BJ (cell line): Measurements from ENCODE around the gene MGAT4A. TPM values are rescaled to one million over a fixed set of nuclear protein-coding genes. Genes with fewer than 3 reads are reported as not detected.

Experiments
- CTCF ChIA-PET: fragments of 350-600 bp; formaldehyde crosslinking; extraction: SDS; loops from one replicate; lab custom pipeline; 2021; ENCODE audit warnings: antibody characterized with exemption, inconsistent platforms; lab: Yijun Ruan, JAX
- POLR2A ChIA-PET: fragments of 300-600 bp; sonication (Branson Sonifier 250); formaldehyde crosslinking; extraction: SDS; loops from one replicate; lab custom pipeline; 2021; ENCODE audit warnings: antibody characterized with exemption; lab: Charles Lee
- DNase-seq: peaks from one replicate; pipeline ENCODE4 v3.0.0-alpha.2; 2011; ENCODE audit warnings: low read depth
- H3K27me3 ChIP-seq: 2 replicates; pipeline ENCODE4 v1.6.0; 2011; ENCODE audit warnings: low read length; ENCODE audit not compliant: control insufficient read depth, insufficient read depth
- H3K36me3 ChIP-seq: 2 replicates; pipeline ENCODE4 v1.5.1; 2011; ENCODE audit warnings: low read length; ENCODE audit not compliant: control insufficient read depth, insufficient read depth
- H3K4me3 ChIP-seq: 2 replicates; pipeline ENCODE4 v1.5.1; 2011; ENCODE audit warnings: low read depth, mild to moderate bottlenecking, control low read depth, low read length
- polyA plus RNA-seq: library from polyadenylated mRNA; depleted of rRNA; stranded (reverse); fragments of >200 nt; gene quantifications from 2 replicates; pipeline ENCODE4 v1.2.3, GENCODE V29; 2011
- TF ChIP-seq, protein P1 (sequence below): IDR thresholded peaks from 2 replicates; pipeline ENCODE4 v1.5.1; 2011; ENCODE audit warnings: low read depth, mild to moderate bottlenecking, control low read depth, inconsistent platforms, low read length, moderate library complexity; ENCODE audit not compliant: insufficient read depth

The MGAT4A gene
- polyA plus RNA-seq, 1 experiment: not detected

DNA sequence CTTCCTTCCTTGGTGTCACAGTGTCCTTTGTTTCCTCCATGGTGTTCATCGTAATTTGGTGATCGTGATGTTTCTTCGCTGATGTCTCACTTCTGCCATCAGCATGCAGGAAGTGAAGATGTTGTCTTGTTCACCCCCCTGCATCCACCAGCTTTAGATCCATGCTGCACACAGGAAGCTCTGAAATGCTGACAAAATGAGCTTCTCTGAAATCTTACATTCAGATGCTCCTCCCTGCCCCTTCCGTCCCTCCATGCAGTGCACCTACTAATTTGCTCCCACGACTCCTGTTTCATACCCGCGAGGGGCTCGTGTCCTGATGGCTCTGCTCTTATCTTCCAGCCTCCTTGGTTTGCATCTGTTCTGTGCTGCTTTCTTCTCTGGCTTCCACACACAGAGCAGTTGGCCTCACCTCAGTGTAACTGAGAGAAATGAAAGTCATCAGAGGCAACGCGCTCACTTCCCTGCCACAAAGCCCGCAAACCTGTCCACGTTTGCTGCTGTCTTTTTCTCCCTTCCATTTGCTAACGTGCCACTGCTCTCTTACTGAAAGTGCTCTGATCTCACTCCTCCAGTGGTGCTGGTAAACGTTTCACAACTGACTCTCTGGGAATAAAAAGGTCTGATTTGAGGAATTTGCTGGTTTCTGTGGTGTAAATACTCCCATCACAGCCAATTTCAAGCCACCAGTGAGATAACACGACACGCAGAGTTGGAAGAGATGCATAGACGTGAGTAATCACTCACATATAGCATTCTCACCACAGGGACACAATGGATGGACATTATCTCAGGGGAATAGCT, 41.0 kb upstream of the MGAT4A start:
- ChIA-PET CTCF (no interaction called here), POLR2A (no interaction called here)
- DNase-seq: no peak
- Histone ChIP-seq H3K27me3 (peaks cover 4% of the 10 kb centered on the region), H3K4me3 (no peak overlapping the region), H3K36me3 (no peaks in the 10 kb centered on the region)
- TF ChIP-seq, protein P1, sequence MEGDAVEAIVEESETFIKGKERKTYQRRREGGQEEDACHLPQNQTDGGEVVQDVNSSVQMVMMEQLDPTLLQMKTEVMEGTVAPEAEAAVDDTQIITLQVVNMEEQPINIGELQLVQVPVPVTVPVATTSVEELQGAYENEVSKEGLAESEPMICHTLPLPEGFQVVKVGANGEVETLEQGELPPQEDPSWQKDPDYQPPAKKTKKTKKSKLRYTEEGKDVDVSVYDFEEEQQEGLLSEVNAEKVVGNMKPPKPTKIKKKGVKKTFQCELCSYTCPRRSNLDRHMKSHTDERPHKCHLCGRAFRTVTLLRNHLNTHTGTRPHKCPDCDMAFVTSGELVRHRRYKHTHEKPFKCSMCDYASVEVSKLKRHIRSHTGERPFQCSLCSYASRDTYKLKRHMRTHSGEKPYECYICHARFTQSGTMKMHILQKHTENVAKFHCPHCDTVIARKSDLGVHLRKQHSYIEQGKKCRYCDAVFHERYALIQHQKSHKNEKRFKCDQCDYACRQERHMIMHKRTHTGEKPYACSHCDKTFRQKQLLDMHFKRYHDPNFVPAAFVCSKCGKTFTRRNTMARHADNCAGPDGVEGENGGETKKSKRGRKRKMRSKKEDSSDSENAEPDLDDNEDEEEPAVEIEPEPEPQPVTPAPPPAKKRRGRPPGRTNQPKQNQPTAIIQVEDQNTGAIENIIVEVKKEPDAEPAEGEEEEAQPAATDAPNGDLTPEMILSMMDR: no peak

DNA sequence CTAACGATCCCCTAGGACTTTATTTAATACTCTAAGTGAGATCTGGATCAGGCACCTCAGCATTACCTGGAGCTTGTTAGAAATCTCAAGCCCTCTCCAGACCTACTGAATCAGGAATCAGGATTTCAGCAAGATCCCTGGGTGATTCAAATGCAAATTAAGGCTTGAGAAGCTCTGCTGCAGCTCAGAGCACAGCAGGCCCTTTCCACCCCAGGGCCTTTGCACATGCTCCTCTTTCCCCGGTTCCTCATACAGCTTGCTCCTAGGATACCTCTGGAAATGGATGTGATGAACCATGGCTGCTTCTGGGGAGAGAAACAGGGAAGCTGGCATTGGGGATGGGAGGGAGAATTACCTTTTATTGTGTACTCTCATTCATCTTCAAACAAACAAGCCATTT, 40.3 kb upstream of the MGAT4A start:
- ChIA-PET POLR2A (no interaction called here), CTCF (no interaction called here)
- TF ChIP-seq, protein P1: no peak
- H3K36me3 ChIP-seq: no peaks in the 10 kb centered on the region
- no peak overlapping the region for H3K4me3 ChIP-seq
- no peak for DNase-seq
- peaks cover 4% of the 10 kb centered on the region; the same call in 1 of the 2 replicates for H3K27me3 ChIP-seq

DNA sequence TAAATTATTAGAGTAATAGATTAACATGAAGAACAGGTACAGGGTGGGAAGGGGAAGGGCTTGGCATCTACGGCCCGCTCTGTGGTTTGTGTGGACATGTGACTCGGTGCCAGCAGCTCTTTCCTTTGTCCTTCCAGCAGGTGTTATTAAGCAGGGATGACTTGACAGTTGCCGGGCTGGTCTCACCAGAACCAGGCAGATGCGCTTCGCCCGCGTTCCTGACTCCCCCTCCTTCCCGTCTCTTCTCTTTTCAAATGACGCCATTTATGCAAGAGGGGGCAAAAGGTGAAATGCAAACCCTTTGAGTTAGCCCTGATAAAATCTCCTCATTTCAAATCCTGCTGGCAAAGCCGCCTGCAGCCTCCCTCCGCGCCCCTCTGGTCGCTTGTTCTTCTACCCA, 38.9 kb upstream of the MGAT4A start:
- ChIA-PET CTCF (no interaction called here), POLR2A (no interaction called here)
- Histone ChIP-seq H3K36me3 (no peaks in the 10 kb centered on the region), H3K27me3 (peaks cover 4% of the 10 kb centered on the region; the same call in 1 of the 2 replicates), H3K4me3 (no peak overlapping the region)
- DNase-seq: no peak
- TF ChIP-seq, protein P1: no peak

DNA sequence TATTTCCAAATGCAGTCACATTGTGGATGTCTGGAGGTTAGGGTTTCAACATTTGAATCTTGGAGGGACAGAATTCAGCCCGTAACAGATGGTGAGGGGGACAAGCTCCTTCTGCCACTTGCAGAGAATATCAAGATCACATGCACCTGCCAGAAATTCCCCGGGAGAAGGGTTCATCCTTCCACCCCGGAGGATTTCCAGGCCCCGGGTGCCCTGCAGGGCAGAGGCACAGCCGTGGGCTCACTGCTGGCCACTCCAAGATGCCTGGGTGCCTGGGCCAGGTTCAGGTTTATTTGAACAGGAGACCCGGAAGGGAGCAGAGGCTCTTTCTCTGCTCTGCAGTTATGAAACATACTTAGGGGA, 38.2 kb upstream of the MGAT4A start:
- ChIA-PET CTCF (no interaction called here), POLR2A (no interaction called here)
- TF ChIP-seq, protein P1: no peak
- no peak for DNase-seq
- Histone ChIP-seq H3K36me3 (no peaks in the 10 kb centered on the region), H3K27me3 (peaks cover 4% of the 10 kb centered on the region; the same call in 1 of the 2 replicates), H3K4me3 (no peak overlapping the region)

DNA sequence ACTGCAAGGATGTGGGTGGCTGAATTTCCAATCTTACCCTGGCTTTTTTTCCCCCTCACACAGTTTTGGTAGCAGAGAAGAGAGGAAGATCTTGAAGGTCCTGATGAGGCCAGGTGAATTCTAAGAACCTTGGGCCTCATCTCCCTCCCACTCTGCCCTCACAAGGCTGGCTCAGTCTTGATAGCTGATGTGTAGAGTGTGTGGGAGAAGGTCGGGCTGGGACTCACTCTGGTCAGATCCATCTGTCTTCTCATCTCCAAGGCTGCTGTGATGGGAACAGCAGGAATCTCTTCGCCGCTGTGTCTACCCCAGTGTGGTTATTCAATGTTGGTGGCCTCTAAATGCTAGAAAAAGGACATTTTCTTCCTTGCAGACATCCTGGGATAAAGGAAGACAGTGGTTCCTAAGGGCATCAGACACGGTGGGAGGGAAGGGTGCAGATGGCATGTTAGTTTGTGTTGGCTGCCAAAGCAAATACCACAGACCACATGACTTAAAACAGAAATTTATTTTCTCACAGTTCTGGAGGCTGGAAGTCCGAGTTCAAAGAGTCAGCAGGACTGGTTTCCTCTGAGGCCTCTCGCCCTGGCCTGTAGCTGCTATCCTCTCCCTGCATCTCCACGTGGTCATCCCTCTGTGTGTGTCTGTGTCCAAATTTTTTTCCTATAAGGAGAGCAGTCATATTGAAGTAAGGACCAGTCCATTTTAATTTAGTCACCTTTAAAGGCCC, 37.6 kb upstream of the MGAT4A start:
- no peak for DNase-seq
- ChIA-PET CTCF (interaction anchor here (0.6 kb wide), 1 partner anchor 40 kb away, joined by 3 read pairs; no protein-coding TSS in a partner anchor), POLR2A (no interaction called here)
- Histone ChIP-seq H3K36me3 (no peaks in the 10 kb centered on the region), H3K4me3 (no peak overlapping the region), H3K27me3 (peaks cover 4% of the 10 kb centered on the region; the same call in 1 of the 2 replicates)
- TF ChIP-seq, protein P1: no peak
